Kidney (tissue), 14 donors: ENCODE results near the gene CPLX1. TPM values are rescaled to one million over a fixed set of nuclear protein-coding genes. Genes with fewer than 3 reads are reported as not detected.

Experiments
- DNase-seq, 5 donors: peaks; one replicate each; pipeline ENCODE4 v3.0.0-alpha.2; 2013 to 2020
- FAIRE-seq: peaks from 2 replicates; lab custom pipeline; 2012; peaks lifted over from hg19 to GRCh38; lab: Jason Lieb, UNC
- H3K27ac ChIP-seq, 2 donors: one replicate each; pipeline ENCODE4 v1.7.0; 2013; ENCODE audit warnings: low read depth in 2 of 2, low read length in 2 of 2, inconsistent platforms in 1 of 2
- H3K27me3 ChIP-seq: one replicate; pipeline ENCODE4 v1.7.1; 2013; ENCODE audit warnings: low read length, inconsistent platforms; ENCODE audit not compliant: control insufficient read depth, insufficient read depth
- H3K36me3 ChIP-seq, 3 donors: one replicate each; pipeline versions ENCODE4 v1.7.0 to v1.7.1; 2013; ENCODE audit warnings: low read length in 3 of 3, control low read depth in 1 of 3, inconsistent platforms in 1 of 3; ENCODE audit not compliant: insufficient read depth in 3 of 3, control insufficient read depth in 2 of 3
- H3K4me1 ChIP-seq, 3 donors: one replicate each; pipeline versions ENCODE4 v1.7.0 to v1.7.1; 2013; ENCODE audit warnings: low read length in 3 of 3, inconsistent platforms in 1 of 3, low read depth in 1 of 3; ENCODE audit not compliant: control insufficient read depth in 2 of 3, insufficient read depth in 2 of 3
- H3K4me3 ChIP-seq, 3 donors: one replicate each; pipeline versions ENCODE4 v1.7.0 to v1.8.1; 2013; ENCODE audit warnings: low read length in 3 of 3, control low read depth in 1 of 3, inconsistent platforms in 1 of 3
- H3K9ac ChIP-seq, 3 donors: one replicate each; pipeline versions ENCODE4 v1.7.0 to v1.7.1; 2013; ENCODE audit warnings: low read length in 3 of 3, control low read depth in 1 of 3, inconsistent platforms in 1 of 3
- H3K9me3 ChIP-seq, 3 donors: one replicate each; pipeline versions ENCODE4 v1.7.0 to v1.7.1; 2013; ENCODE audit warnings: low read length in 3 of 3, control low read depth in 1 of 3, inconsistent platforms in 1 of 3; ENCODE audit not compliant: control insufficient read depth in 2 of 3, insufficient read depth in 1 of 3
- intact Hi-C: fragments of 100-400 bp; cut with DNase I; formaldehyde crosslinking; loops from one replicate; pipeline ENCODE4 v1.11.1; 2022
- polyA plus RNA-seq: library from polyadenylated mRNA; stranded (reverse); fragments of 350-450 nt; fragmentation: Illumina TruSeq; extraction: RNeasy Lipid Tissue Mini Kit (QIAGEN cat#74804); gene quantifications from one replicate; pipeline ENCODE4 v1.2.3, GENCODE V29; 2014; ENCODE audit warnings: low read depth, low replicate concordance; ENCODE audit not compliant: insufficient read depth
- total RNA-seq: library from RNA; stranded (reverse); fragmentation: NEBNext Ultra II Directional; extraction: Animal tissue kit (Norgen Biotek cat#: 25700); gene quantifications from one replicate; pipeline ENCODE4 v1.2.1, GENCODE V29; 2021
- TF ChIP-seq, protein P1 (sequence below): IDR thresholded peaks from 3 replicates; pipeline ENCODE4 v1.5.1; 2012; ENCODE audit warnings: mild to moderate bottlenecking, moderate library complexity, borderline replicate concordance; ENCODE audit not compliant: insufficient read depth; ENCODE audit errors: extremely low read depth
- donor health status: control.
- donor health status: control.
- donor health status: control.
- donor health status: control.
- donor health status: control.
- donor health status: DM: yes; HTN: yes; CAD: no.
- donor health status: Normal renal cell carcinoma (clear cell type).

CPLX1 gene
- total and polyA plus RNA-seq, 2 donors from 2014 or later = 3.9 to 10.2 TPM

DNA sequence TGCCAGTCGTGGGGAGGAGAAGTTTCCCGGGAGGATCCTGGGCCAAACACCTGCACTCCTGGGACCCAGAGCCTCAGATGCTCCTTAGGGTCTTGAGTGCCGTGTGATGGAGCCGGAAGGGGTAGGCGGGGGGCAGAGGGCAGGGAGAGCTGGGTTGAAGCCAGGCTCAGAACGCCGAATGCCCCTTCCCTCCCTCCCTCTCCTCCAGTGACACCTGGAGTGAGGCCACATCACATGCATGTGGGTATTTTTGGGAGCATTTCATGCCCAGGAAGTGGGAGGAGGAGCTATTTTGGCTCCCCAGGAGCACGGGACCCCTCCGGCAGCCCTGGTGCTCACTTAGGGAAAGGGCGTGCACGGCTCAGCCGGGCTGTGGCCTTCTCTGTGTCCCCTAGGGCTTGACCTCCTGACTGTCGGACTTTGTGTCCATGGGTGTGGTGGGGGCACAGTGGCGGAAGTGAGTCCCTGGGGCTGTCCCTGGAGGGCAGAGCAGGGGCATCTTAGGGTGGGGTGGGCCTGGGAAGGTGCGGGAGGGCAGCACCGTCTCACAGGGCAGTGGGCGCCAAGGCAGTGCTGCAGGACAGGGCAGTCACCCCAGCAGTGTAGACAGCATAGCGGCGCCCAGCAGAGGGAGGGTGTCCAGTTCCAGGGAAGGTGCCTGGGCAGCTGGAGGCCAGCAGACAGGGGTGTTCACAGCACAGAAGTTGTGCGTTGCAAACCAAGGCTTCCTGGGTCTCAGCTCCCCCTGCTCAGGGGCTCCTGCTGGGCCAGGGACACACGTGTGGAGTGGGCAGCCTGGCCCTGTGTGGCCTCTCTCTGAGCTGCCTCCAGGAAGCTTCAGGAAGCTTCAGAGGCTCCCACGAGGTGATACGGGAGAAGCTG lies 4.9 kb upstream of the CPLX1 start:
- no peak for FAIRE-seq
- H3K4me1 ChIP-seq = no peaks in the 10 kb centered on the region
- intact Hi-C loops = no loop called here
- no peak overlapping the region for H3K4me3 ChIP-seq
- no peaks in the 10 kb centered on the region for H3K36me3 ChIP-seq
- no peak overlapping the region for H3K27ac ChIP-seq
- TF ChIP-seq, protein P1, sequence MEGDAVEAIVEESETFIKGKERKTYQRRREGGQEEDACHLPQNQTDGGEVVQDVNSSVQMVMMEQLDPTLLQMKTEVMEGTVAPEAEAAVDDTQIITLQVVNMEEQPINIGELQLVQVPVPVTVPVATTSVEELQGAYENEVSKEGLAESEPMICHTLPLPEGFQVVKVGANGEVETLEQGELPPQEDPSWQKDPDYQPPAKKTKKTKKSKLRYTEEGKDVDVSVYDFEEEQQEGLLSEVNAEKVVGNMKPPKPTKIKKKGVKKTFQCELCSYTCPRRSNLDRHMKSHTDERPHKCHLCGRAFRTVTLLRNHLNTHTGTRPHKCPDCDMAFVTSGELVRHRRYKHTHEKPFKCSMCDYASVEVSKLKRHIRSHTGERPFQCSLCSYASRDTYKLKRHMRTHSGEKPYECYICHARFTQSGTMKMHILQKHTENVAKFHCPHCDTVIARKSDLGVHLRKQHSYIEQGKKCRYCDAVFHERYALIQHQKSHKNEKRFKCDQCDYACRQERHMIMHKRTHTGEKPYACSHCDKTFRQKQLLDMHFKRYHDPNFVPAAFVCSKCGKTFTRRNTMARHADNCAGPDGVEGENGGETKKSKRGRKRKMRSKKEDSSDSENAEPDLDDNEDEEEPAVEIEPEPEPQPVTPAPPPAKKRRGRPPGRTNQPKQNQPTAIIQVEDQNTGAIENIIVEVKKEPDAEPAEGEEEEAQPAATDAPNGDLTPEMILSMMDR = no peak
- H3K27me3 ChIP-seq = peaks cover 6% of the 10 kb centered on the region
- no peak overlapping the region for H3K9ac ChIP-seq
- DNase-seq = peak in 2 of 5 donors; percentile 28 to 39
- H3K9me3 ChIP-seq = peaks cover 0 to 5% (median 2%) of the 10 kb centered on the region in 3 donors

DNA sequence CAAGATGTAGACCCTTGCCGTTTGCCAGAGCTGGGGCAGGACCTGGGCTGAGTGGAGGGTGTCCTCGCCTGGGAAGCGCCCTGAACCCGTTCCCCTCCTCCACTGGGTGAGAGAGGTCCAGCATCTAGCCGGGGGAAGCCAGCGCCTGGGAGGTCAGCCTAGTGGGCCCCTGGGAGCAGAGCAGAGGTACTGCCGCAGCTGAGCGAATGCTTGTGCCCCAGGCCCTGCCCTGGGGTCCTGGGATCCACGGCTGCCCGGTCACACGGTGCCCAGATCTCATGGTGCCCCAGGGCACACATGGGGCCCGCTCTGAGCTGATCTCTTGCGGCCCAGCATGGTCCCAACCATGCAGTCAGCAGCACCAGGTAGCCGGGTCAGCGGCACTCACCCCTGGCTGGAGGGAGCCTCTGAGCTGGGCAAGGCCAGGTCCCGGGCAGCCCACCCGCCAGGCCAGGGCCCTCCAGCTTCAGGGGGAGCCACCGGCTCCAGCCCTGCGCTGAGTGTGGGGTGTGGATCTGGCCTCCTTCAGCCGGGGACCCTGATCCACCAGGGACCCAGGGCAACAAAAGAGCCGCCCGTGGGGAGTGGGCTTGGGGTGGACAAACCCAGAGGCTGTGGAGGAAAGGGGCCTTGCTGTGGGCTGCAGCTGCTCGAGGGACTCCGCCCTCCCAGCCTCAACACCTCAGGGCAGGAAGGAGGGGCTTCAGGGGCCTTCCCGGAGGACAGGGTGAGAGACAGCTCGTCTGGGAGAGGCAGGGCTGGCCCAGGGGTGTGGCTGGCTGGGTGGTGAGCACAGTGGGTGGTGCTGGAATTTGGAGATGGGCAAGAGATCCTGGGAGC lies 4.1 kb upstream of the CPLX1 start:
- FAIRE-seq (no peak), DNase-seq (peak in 2 of 5 donors; percentile 34 to 66)
- TF ChIP-seq, protein P1 = no peak
- no peaks in the 10 kb centered on the region for H3K36me3 ChIP-seq
- no peak overlapping the region for H3K9ac ChIP-seq
- H3K4me1 ChIP-seq = no peaks in the 10 kb centered on the region
- intact Hi-C loops = no loop called here
- peaks cover 6% of the 10 kb centered on the region for H3K27me3 ChIP-seq
- H3K4me3 ChIP-seq = no peak overlapping the region
- peaks cover 0 to 5% (median 2%) of the 10 kb centered on the region in 3 donors for H3K9me3 ChIP-seq
- H3K27ac ChIP-seq = no peak overlapping the region

DNA sequence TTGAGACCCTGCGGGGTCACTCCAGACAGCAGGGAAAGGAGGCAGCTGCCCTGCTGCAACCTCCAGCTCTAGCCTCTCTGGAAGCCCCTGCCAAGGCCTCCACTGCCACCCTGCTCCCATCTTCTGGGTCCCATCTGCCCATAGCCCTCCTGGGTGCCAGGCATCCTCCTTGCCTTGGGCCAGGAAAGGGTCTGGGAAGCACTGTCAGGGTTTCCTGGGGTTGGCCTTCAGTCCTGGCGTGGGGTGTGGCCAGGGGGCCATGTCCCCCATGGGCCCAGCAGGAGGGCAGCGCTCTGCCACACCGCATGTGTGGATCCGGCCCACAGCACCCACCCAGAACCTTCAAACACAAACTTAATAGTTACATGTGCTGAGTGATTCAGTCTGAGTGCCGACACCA lies 3.4 kb upstream of the CPLX1 start:
- Histone ChIP-seq H3K4me3 (no peak overlapping the region), H3K9me3 (peaks cover 0 to 5% (median 2%) of the 10 kb centered on the region in 3 donors), H3K4me1 (no peaks in the 10 kb centered on the region), H3K36me3 (no peaks in the 10 kb centered on the region), H3K27ac (no peak overlapping the region), H3K9ac (no peak overlapping the region), H3K27me3 (peaks cover 6% of the 10 kb centered on the region)
- peak in 2 of 5 donors; percentile 32 to 69 for DNase-seq
- TF ChIP-seq, protein P1 = no peak
- intact Hi-C loops = no loop called here
- no peak for FAIRE-seq
